Trophoblast cell (in vitro differentiated cells and primary cell): ENCODE results near the gene CRYBG2.

ENCODE experiments used
- DNase-seq, 2 donors: peaks; one replicate each; pipeline ENCODE4 v3.0.0-alpha.2; 2016
- H2AFZ ChIP-seq: 2 replicates; pipeline ENCODE4 v1.6.1; 2013; ENCODE audit warnings: low read length, moderate library complexity, mild to moderate bottlenecking; ENCODE audit not compliant: insufficient read depth, poor library complexity
- H2AK5ac ChIP-seq: 2 replicates; pipeline ENCODE4 v1.6.1; 2013; ENCODE audit warnings: mild to moderate bottlenecking, low read length
- H2BK120ac ChIP-seq: 2 replicates; pipeline ENCODE4 v1.6.1; 2013; ENCODE audit warnings: low read length, mild to moderate bottlenecking, moderate library complexity; ENCODE audit not compliant: insufficient read depth, poor library complexity
- H2BK12ac ChIP-seq: 2 replicates; pipeline ENCODE4 v1.6.1; 2013; ENCODE audit warnings: mild to moderate bottlenecking, low read length, moderate library complexity
- H2BK5ac ChIP-seq: 2 replicates; pipeline ENCODE4 v1.6.1; 2013; ENCODE audit warnings: low read length, low read depth, moderate library complexity, mild to moderate bottlenecking; ENCODE audit not compliant: poor library complexity
- H3K14ac ChIP-seq: 2 replicates; pipeline ENCODE4 v1.6.1; 2013; ENCODE audit warnings: mild to moderate bottlenecking, low read length
- H3K18ac ChIP-seq: 2 replicates; pipeline ENCODE4 v1.6.1; 2013; ENCODE audit warnings: mild to moderate bottlenecking, low read length
- H3K23ac ChIP-seq: 2 replicates; pipeline ENCODE4 v1.6.1; 2013; ENCODE audit warnings: low read length
- H3K27ac ChIP-seq: 2 replicates; pipeline ENCODE4 v1.5.1; 2013; ENCODE audit warnings: low read depth, mild to moderate bottlenecking, inconsistent platforms, low read length, moderate library complexity
- H3K27me3 ChIP-seq: 2 replicates; pipeline ENCODE4 v1.6.1; 2013; ENCODE audit warnings: inconsistent platforms, mild to moderate bottlenecking, low read length, moderate library complexity; ENCODE audit not compliant: insufficient read depth
- H3K36me3 ChIP-seq, 2 experiments: 1 replicate in 1 of 2; 2 replicates in 1 of 2; pipeline ENCODE4 v1.6.1; 2013; ENCODE audit warnings: low read length in 2 of 2, mild to moderate bottlenecking in 2 of 2, moderate library complexity in 1 of 2; ENCODE audit not compliant: insufficient read depth in 2 of 2, control insufficient read depth in 1 of 2
- H3K4ac ChIP-seq: 2 replicates; pipeline ENCODE4 v1.6.1; 2013; ENCODE audit warnings: low read depth, mild to moderate bottlenecking, low read length, moderate library complexity
- H3K4me1 ChIP-seq, 2 experiments: 1 replicate in 1 of 2; 2 replicates in 1 of 2; pipeline ENCODE4 v1.6.1; 2013; ENCODE audit warnings: low read length in 2 of 2, mild to moderate bottlenecking in 2 of 2, moderate library complexity in 1 of 2; ENCODE audit not compliant: insufficient read depth in 2 of 2, control insufficient read depth in 1 of 2
- H3K4me2 ChIP-seq: 2 replicates; pipeline ENCODE4 v1.6.1; 2013; ENCODE audit warnings: inconsistent platforms, mild to moderate bottlenecking, low read length, moderate library complexity
- H3K4me3 ChIP-seq: 2 replicates; pipeline ENCODE4 v1.5.1; 2013; ENCODE audit warnings: mild to moderate bottlenecking, low read depth, low read length, inconsistent platforms
- H3K79me1 ChIP-seq: one replicate; pipeline ENCODE4 v1.6.1; 2013; ENCODE audit warnings: low read length
- H3K79me2 ChIP-seq: 2 replicates; pipeline ENCODE4 v1.6.1; 2013; ENCODE audit warnings: low read length, mild to moderate bottlenecking; ENCODE audit not compliant: control insufficient read depth, insufficient read depth, poor library complexity
- H3K9ac ChIP-seq: 2 replicates; pipeline ENCODE4 v1.6.1; 2013; ENCODE audit warnings: mild to moderate bottlenecking, low read length
- H3K9me3 ChIP-seq: 2 replicates; pipeline ENCODE4 v1.6.1; 2013; ENCODE audit warnings: low read depth, mild to moderate bottlenecking, control low read depth, inconsistent platforms, low read length; ENCODE audit not compliant: insufficient read depth
- H4K12ac ChIP-seq: 2 replicates; pipeline ENCODE4 v1.6.1; 2013; ENCODE audit warnings: low read depth, mild to moderate bottlenecking, low read length, moderate library complexity
- H4K8ac ChIP-seq: 2 replicates; pipeline ENCODE4 v1.6.1; 2013; ENCODE audit warnings: low read depth, mild to moderate bottlenecking, low read length, moderate library complexity
- H4K91ac ChIP-seq: one replicate; pipeline ENCODE4 v1.6.1; 2013; ENCODE audit warnings: low read depth, mild to moderate bottlenecking, low read length, moderate library complexity
- WGBS: extraction: QIAGEN DNeasy Blood & Tissue Kit; methylation state at CpG from one replicate; pipeline ENCODE4 v1.1.7; 2013; ENCODE audit warnings: missing lambda C conversion rate; ENCODE audit not compliant: insufficient read length, insufficient coverage; ENCODE audit errors: extremely low coverage; 5-methylcytosine and 5-hydroxymethylcytosine counted together

CRYBG2 gene

DNA sequence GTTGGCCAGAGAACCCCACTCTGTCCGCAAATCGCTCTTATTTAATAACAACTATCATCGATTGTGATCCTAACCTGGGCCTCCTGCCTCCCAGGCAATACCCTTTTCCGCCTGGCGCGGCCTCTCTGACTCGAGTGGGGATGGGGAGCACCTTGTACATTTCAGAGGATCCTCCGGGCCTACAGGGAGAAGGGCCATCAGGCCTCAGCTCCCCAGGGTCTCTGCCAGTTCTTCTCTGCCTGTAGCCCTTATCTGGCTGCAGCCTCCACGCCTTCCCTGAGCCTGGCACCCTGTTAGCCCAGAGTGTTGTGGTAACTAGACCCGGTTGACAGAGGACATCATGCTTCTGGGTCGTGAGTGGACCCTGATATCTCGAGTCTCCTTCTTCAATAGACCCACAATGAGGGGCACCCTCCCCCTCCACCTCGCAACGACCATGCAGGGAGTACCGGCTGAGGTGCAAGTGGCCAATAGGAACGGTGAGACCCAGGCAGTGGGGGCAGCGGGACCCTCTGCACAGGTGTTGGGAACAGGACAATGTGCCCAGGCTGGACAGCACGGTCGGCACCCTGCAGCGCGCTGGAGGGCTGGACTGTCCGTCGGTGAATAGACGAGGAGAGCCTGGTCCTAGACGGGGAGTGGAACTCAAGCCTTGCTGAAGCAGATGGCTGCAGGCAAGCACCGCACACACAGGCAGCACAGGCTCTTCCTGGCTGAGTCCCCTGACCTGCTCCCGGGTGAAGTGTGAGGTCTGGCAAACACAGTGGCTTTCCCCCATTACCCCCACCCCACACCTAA is 7.1 kb upstream of the CRYBG2 start:
- peaks cover 7% of the 10 kb centered on the region for H3K79me1 ChIP-seq
- no peak overlapping the region for H2BK5ac ChIP-seq
- no peaks in the 10 kb centered on the region for H3K36me3 ChIP-seq
- H2BK12ac ChIP-seq = no peak overlapping the region
- H3K27me3 ChIP-seq = peaks cover 10% of the 10 kb centered on the region
- H3K18ac ChIP-seq = no peak overlapping the region
- H3K4ac ChIP-seq = no peak overlapping the region
- no peak overlapping the region for H2AFZ ChIP-seq
- no peak overlapping the region for H4K91ac ChIP-seq
- peaks cover 7 to 8% of the 10 kb centered on the region in 2 experiments for H3K4me1 ChIP-seq
- H2BK120ac ChIP-seq = no peak overlapping the region
- no peak overlapping the region for H3K4me3 ChIP-seq
- H4K8ac ChIP-seq = no peak overlapping the region
- H3K4me2 ChIP-seq = peak overlapping the region; percentile 50
- H3K79me2 ChIP-seq = no peaks in the 10 kb centered on the region
- H3K23ac ChIP-seq = no peak overlapping the region
- DNase-seq = no peak
- no CpG with 5 or more reads among the region's 27 CpGs for WGBS
- no peak overlapping the region for H3K14ac ChIP-seq
- no peak overlapping the region for H3K9ac ChIP-seq
- H3K9me3 ChIP-seq = peaks cover 2% of the 10 kb centered on the region
- H2AK5ac ChIP-seq = no peak overlapping the region
- no peak overlapping the region for H3K27ac ChIP-seq
- no peak overlapping the region for H4K12ac ChIP-seq

DNA sequence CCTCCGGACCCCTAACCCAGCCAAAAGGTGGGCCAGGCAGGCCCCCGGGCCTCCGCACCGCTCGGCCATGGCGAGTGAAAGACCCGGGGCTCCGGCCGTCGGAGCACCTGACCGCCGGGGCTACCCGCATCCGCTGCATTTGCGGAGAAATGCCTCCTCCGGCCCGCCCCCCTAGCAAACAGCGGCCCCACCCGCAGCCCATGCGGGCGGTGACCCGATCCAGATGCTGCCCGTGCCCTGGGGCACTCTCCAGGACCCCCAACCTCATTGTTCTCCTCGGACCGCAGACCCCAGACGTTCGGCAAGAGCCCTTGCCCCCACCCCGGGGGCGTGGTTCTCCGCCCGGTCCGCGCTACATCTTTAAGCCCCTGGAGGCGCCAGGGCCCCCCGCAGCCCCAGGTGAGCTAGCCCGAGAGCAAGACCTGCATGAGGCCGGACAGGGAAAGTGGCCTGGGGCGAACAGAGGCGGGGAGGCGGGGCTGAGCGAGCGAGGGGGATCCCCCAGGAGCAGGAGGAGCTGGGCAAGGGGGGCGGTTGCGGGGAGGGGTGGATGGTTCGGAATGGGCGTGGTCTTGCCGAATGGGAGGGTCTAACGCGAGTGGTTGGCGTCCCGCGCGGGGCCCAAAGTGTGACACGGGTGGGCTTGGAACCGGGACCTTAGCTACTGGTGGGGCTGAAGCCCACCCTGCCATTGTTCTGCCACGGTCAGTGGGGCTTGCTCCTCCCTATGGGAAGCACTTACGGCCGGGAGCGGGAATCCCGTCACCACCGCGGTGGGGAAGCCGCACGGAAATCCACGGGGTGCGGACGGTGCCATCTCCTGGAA is 6.3 kb upstream of the CRYBG2 start:
- H3K4me1 ChIP-seq = peaks cover 7 to 8% of the 10 kb centered on the region in 2 experiments
- no peak overlapping the region for H3K23ac ChIP-seq
- H3K79me2 ChIP-seq = no peaks in the 10 kb centered on the region
- peaks cover 2% of the 10 kb centered on the region for H3K9me3 ChIP-seq
- no peak overlapping the region for H3K4ac ChIP-seq
- H3K36me3 ChIP-seq = no peaks in the 10 kb centered on the region
- no peak overlapping the region for H2BK5ac ChIP-seq
- peak overlapping the region; percentile 27 for H3K4me3 ChIP-seq
- peak overlapping the region; percentile 55 for H4K91ac ChIP-seq
- DNase-seq = peak; percentile 75 to 84
- no peak overlapping the region for H2AK5ac ChIP-seq
- peak overlapping the region; percentile 5 for H2AFZ ChIP-seq
- H4K12ac ChIP-seq = no peak overlapping the region
- no peak overlapping the region for H3K9ac ChIP-seq
- peak overlapping the region; percentile 50 for H3K4me2 ChIP-seq
- WGBS = no CpG with 5 or more reads among the region's 67 CpGs
- no peak overlapping the region for H3K14ac ChIP-seq
- peaks cover 7% of the 10 kb centered on the region for H3K79me1 ChIP-seq
- no peak overlapping the region for H2BK12ac ChIP-seq
- peaks cover 10% of the 10 kb centered on the region for H3K27me3 ChIP-seq
- H3K18ac ChIP-seq = peak overlapping the region; percentile 20
- H2BK120ac ChIP-seq = peak overlapping the region; percentile 34
- no peak overlapping the region for H3K27ac ChIP-seq
- peak overlapping the region; percentile 39 for H4K8ac ChIP-seq

DNA sequence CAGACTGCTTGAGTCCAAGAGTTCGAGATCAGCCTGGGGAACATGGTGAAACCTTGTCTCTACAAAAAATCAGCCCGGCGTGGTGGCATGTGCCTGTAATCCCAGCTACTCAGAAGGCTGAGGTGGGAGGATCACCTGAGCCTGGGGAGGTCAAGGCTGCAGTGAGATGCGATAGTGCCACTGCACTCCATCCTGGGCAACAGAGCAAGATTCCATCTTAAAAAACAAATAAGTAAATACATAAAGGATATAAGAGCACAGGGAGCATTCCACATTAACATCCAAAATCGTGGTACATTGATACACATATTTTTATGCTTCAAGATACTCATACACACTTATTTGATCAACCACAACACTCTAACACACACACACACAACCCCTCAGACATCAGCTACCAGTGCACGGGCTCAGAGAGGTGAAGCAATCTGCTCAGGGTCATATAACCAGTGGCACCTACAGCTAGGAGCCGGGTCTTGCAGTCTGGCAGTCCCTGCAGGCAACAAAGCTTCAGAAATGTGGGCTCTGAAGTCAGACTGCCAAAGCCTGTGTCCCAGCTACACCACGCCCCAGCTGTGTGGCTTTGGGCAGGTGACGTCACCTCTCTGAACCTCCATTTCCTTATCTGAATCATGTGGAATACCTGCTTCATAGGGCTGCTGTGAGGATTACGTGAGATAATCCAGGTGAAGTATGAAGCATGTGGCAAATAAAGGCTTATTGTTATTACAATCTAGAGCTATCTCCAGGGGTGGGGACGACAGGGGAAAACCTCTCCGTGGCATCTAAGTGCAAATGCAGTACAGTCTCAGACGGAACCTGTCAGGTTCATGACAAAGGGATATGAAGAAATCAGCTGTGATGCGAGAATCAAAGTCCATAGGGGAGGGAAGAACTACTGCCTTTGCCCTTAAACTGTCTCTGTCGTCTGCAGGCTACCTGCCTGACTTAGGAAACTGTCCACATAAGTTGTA is 4.8 kb upstream of the CRYBG2 start:
- Histone ChIP-seq H3K36me3 (no peaks in the 10 kb centered on the region), H3K79me1 (peaks cover 14% of the 10 kb centered on the region), H4K12ac (no peak overlapping the region), H3K4me3 (no peak overlapping the region), H2BK5ac (no peak overlapping the region), H3K9me3 (peaks cover 2% of the 10 kb centered on the region), H3K4me2 (no peak overlapping the region), H2BK12ac (no peak overlapping the region), H3K14ac (no peak overlapping the region), H3K4ac (no peak overlapping the region), H3K9ac (no peak overlapping the region), H3K27ac (no peak overlapping the region), H2BK120ac (no peak overlapping the region), H3K79me2 (peaks cover 2% of the 10 kb centered on the region), H3K27me3 (peaks cover 10% of the 10 kb centered on the region), H3K4me1 (peaks cover 19 to 21% of the 10 kb centered on the region in 2 experiments), H4K91ac (no peak overlapping the region), H3K23ac (no peak overlapping the region), H3K18ac (no peak overlapping the region), H2AFZ (no peak overlapping the region), H4K8ac (no peak overlapping the region), H2AK5ac (peak overlapping the region; percentile 17)
- DNase-seq = peak; percentile 79
- WGBS = no CpG with 5 or more reads among the region's 15 CpGs

DNA sequence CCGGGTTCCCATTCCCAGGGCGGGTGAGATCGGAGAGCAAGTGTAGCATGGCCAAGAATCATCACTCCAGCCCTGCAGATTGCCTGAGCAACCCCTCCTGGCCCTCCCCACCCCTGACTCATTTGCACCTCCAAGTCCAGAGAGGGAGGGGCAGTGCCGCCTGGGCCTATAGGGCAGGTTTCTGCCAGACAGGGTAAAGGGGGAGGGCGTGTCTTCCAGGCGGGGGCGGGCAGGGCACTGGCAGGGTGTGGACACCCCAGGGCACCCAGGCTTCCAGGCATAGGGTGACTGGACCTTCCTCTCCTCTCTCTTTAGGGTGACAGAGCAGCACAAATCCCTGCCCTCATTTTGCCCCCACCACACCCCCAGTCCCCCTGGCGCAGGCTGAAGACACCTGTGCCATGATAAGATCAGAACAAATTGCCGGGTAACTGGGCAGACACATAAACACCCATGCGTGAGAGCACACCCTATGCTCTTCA is 3.2 kb upstream of the CRYBG2 start:
- Histone ChIP-seq H3K9me3 (no peaks in the 10 kb centered on the region), H4K91ac (no peak overlapping the region), H2BK12ac (peak overlapping the region; percentile 52), H2AK5ac (no peak overlapping the region), H3K18ac (no peak overlapping the region), H2AFZ (no peak overlapping the region), H3K36me3 (no peaks in the 10 kb centered on the region), H3K4me1 (peaks cover 31 to 33% of the 10 kb centered on the region in 2 experiments), H2BK120ac (no peak overlapping the region), H4K12ac (no peak overlapping the region), H3K9ac (no peak overlapping the region), H3K23ac (no peak overlapping the region), H3K4me2 (no peak overlapping the region), H2BK5ac (no peak overlapping the region), H4K8ac (no peak overlapping the region), H3K79me2 (peaks cover 12% of the 10 kb centered on the region), H3K4me3 (no peak overlapping the region), H3K4ac (no peak overlapping the region), H3K27ac (no peak overlapping the region), H3K27me3 (peaks cover 10% of the 10 kb centered on the region), H3K79me1 (peaks cover 26% of the 10 kb centered on the region), H3K14ac (no peak overlapping the region)
- no peak for DNase-seq
- no CpG with 5 or more reads among the region's 10 CpGs for WGBS
